HCT116 (cell line): ENCODE results near the gene PC. TPM values are rescaled to one million over a fixed set of nuclear protein-coding genes. Genes with fewer than 3 reads are reported as not detected.

ENCODE experiments used
- ATAC-seq: fragments of 200-7000 bp; cut with Tn5 transposase; 2 replicates; pipeline ENCODE4 v1.9.1; 2020; ENCODE audit warnings: mild to moderate bottlenecking, moderate library complexity
- BruUV-seq: library from RNA; stranded (reverse); fragments of 400-500 nt; replicated peaks from 2 replicates; lab custom pipeline; 2021; lab: Mats Ljungman, UMichigan
- CTCF ChIA-PET: fragments of 300-600 bp; sonication (Branson Sonifier 250); formaldehyde crosslinking; loops from one replicate; lab custom pipeline; 2021; ENCODE audit warnings: antibody characterized with exemption; lab: Charles Lee
- POLR2A ChIA-PET: fragments of 300-600, 350-600 bp; sonication (Branson Sonifier 250); formaldehyde crosslinking; loops from one replicate; lab custom pipeline; 2021; ENCODE audit warnings: antibody characterized with exemption; lab: Charles Lee
- RAD21 ChIA-PET, 2 experiments: fragments of 300-600 bp; sonication (Branson Sonifier 250); formaldehyde crosslinking; loops; one replicate each; lab custom pipeline; 2023; ENCODE audit warnings: low total read pairs in 2 of 2; ENCODE audit not compliant: uncharacterized antibody in 2 of 2, unreplicated experiment in 2 of 2, low non-redundant PET in 1 of 2; lab: Charles Lee
- DNase-seq: peaks from one replicate; pipeline ENCODE4 v3.0.0-alpha.2; 2010; ENCODE audit warnings: low read depth, low spot score
- H2AFZ ChIP-seq: fragments of 200-600 bp; shearing (Covaris generic), sonication (generic); 2 replicates; pipeline ENCODE4 v1.6.1; 2017; ENCODE audit warnings: low read depth, mixed run types, mixed read lengths, antibody characterized with exemption, low read length; ENCODE audit not compliant: poor library complexity, severe bottlenecking
- H3K27ac ChIP-seq: 2 replicates; pipeline ENCODE4 v1.5.1; 2012; ENCODE audit warnings: low read depth, low read length
- H3K27me3 ChIP-seq: fragments of 200-600 bp; sonication (generic); 2 replicates; pipeline ENCODE4 v1.6.1; 2016; ENCODE audit warnings: mixed run types, low read length, mixed read lengths; ENCODE audit not compliant: insufficient read depth
- H3K36me3 ChIP-seq, 2 experiments: fragments of 200-500 bp in 1 of 2; fragments of 200-600 bp in 1 of 2; sonication (Bioruptor generic) in 1 of 2; sonication (generic) in 1 of 2; 2 replicates each; pipeline versions ENCODE4 v1.5.1 to v1.6.1; 2014 to 2016; ENCODE audit warnings: low read length in 2 of 2, inconsistent platforms in 1 of 2, mixed read lengths in 1 of 2, mixed run types in 1 of 2; ENCODE audit not compliant: insufficient read depth in 2 of 2, control insufficient read depth in 1 of 2
- H3K4me1 ChIP-seq, 2 experiments: fragments of 200-600 bp in 1 of 2; sonication (generic) in 1 of 2; 2 replicates each; pipeline versions ENCODE4 v1.5.1 to v1.6.1; 2012 to 2017; ENCODE audit warnings: low read length in 2 of 2, inconsistent platforms in 1 of 2, mild to moderate bottlenecking in 1 of 2, mixed read lengths in 1 of 2, mixed run types in 1 of 2, moderate library complexity in 1 of 2; ENCODE audit not compliant: insufficient read depth in 2 of 2, control insufficient read depth in 1 of 2
- H3K4me2 ChIP-seq: fragments of 200-600 bp; sonication (generic); 2 replicates; pipeline ENCODE4 v1.6.1; 2017; ENCODE audit warnings: mixed run types, low read length, mixed read lengths
- H3K4me3 ChIP-seq, 2 experiments: fragments of 200-600 bp in 1 of 2; sonication (generic) in 1 of 2; replicated peaks in 1 of 2; 2 replicates each; pipeline ENCODE4 v1.5.1; 2011 to 2016; ENCODE audit warnings: low read length in 2 of 2, control low read depth in 1 of 2, low read depth in 1 of 2, mild to moderate bottlenecking in 1 of 2, mixed read lengths in 1 of 2, mixed run types in 1 of 2
- H3K79me2 ChIP-seq: fragments of 200-600 bp; sonication (generic); 2 replicates; pipeline ENCODE4 v1.6.1; 2017; ENCODE audit warnings: mild to moderate bottlenecking, mixed run types, low read length, moderate library complexity, mixed read lengths; ENCODE audit not compliant: insufficient read depth
- H3K9ac ChIP-seq: fragments of 200-600 bp; sonication (generic); 2 replicates; pipeline ENCODE4 v1.6.1; 2016; ENCODE audit warnings: low read length, mixed read lengths
- H3K9me2 ChIP-seq: fragments of 200-600 bp; sonication (generic), shearing (Covaris generic); 2 replicates; pipeline ENCODE4 v1.6.1; 2017; ENCODE audit warnings: mixed run types, mild to moderate bottlenecking, moderate library complexity; ENCODE audit not compliant: insufficient read depth
- H3K9me3 ChIP-seq, 2 experiments: fragments of 200-500 bp in 1 of 2; fragments of 200-600 bp in 1 of 2; sonication (Bioruptor generic) in 1 of 2; sonication (generic) in 1 of 2; 2 replicates each; pipeline ENCODE4 v1.6.1; 2014 to 2017; ENCODE audit warnings: low read length in 2 of 2, mixed read lengths in 2 of 2, inconsistent platforms in 1 of 2, low read depth in 1 of 2, mild to moderate bottlenecking in 1 of 2, mixed run types in 1 of 2, moderate library complexity in 1 of 2; ENCODE audit not compliant: control insufficient read depth in 1 of 2, insufficient read depth in 1 of 2
- H4K20me1 ChIP-seq: fragments of 200-600 bp; sonication (generic), shearing (Covaris generic); 2 replicates; pipeline ENCODE4 v1.6.1; 2017; ENCODE audit warnings: mixed run types, mild to moderate bottlenecking, moderate library complexity; ENCODE audit not compliant: insufficient read depth
- CBX3 ChIP-seq: IDR thresholded peaks from 2 replicates; pipeline ENCODE4 v1.6.1; 2012; ENCODE audit warnings: low read depth
- CEBPB ChIP-seq: IDR thresholded peaks from 2 replicates; pipeline ENCODE4 v1.6.1; 2012; ENCODE audit warnings: low read depth
- EGR1 ChIP-seq: IDR thresholded peaks from 2 replicates; pipeline ENCODE4 v1.6.1; 2012; ENCODE audit warnings: low read depth
- ELF1 ChIP-seq: IDR thresholded peaks from 2 replicates; pipeline ENCODE4 v1.6.1; 2012; ENCODE audit warnings: low read depth, borderline replicate concordance
- EZH2 ChIP-seq: fragments of 200-600 bp; sonication (generic); IDR thresholded peaks from 2 replicates; pipeline ENCODE4 v1.6.1; 2017; ENCODE audit warnings: antibody characterized with exemption, mixed run types
- EZH2phosphoT487 ChIP-seq: fragments of 200-600 bp; IDR thresholded peaks from 2 replicates; pipeline ENCODE4 v1.6.1; 2018; ENCODE audit warnings: antibody characterized with exemption, borderline replicate concordance
- FOSL1 ChIP-seq: IDR thresholded peaks from 2 replicates; pipeline ENCODE4 v1.6.1; 2012; ENCODE audit warnings: low read depth
- JUND ChIP-seq: IDR thresholded peaks from 2 replicates; pipeline ENCODE4 v1.6.1; 2012
- RAD21 ChIP-seq: IDR thresholded peaks from 2 replicates; pipeline ENCODE4 v1.6.1; 2012; ENCODE audit warnings: low read depth, mild to moderate bottlenecking
- SIN3A ChIP-seq: IDR thresholded peaks from 2 replicates; pipeline ENCODE4 v1.6.1; 2012; ENCODE audit warnings: low read depth
- YY1 ChIP-seq: IDR thresholded peaks from 2 replicates; pipeline ENCODE4 v1.6.1; 2011; ENCODE audit warnings: low read length, low read depth, moderate library complexity, mild to moderate bottlenecking; ENCODE audit not compliant: insufficient replicate concordance; ENCODE audit errors: extremely low read depth
- ZNF274 ChIP-seq: fragments of 200-500 bp; sonication (Bioruptor generic); IDR thresholded peaks from 2 replicates; pipeline ENCODE4 v1.6.1; 2014; ENCODE audit warnings: mild to moderate bottlenecking, low read depth, low read length, inconsistent platforms
- intact Hi-C: fragments of 100-400 bp; cut with micrococcal nuclease; formaldehyde crosslinking; loops from 2 replicates; pipeline ENCODE4 v1.10.0; 2022
- total RNA-seq: library from RNA; stranded (reverse); gene quantifications from one replicate; pipeline ENCODE4 v1.2.1, GENCODE V29; 2021; ENCODE audit not compliant: unreplicated experiment
- TF ChIP-seq, protein P1 (sequence below), 3 experiments: fragments of 200-600 bp in 1 of 3; sonication (generic) in 1 of 3; IDR thresholded peaks in 2 of 3; conservative IDR thresholded peaks in 1 of 3; 2 replicates each; pipeline ENCODE4 v1.5.1; 2012 to 2017; ENCODE audit warnings: low read depth in 2 of 3, low read length in 2 of 3, antibody characterized with exemption in 1 of 3, borderline replicate concordance in 1 of 3, control low read depth in 1 of 3, mild to moderate bottlenecking in 1 of 3, mixed read lengths in 1 of 3, mixed run types in 1 of 3, moderate library complexity in 1 of 3; ENCODE audit not compliant: insufficient read depth in 1 of 3

PC gene
- total RNA-seq, 1 experiment from 2014 or later: 24.1 TPM

DNA sequence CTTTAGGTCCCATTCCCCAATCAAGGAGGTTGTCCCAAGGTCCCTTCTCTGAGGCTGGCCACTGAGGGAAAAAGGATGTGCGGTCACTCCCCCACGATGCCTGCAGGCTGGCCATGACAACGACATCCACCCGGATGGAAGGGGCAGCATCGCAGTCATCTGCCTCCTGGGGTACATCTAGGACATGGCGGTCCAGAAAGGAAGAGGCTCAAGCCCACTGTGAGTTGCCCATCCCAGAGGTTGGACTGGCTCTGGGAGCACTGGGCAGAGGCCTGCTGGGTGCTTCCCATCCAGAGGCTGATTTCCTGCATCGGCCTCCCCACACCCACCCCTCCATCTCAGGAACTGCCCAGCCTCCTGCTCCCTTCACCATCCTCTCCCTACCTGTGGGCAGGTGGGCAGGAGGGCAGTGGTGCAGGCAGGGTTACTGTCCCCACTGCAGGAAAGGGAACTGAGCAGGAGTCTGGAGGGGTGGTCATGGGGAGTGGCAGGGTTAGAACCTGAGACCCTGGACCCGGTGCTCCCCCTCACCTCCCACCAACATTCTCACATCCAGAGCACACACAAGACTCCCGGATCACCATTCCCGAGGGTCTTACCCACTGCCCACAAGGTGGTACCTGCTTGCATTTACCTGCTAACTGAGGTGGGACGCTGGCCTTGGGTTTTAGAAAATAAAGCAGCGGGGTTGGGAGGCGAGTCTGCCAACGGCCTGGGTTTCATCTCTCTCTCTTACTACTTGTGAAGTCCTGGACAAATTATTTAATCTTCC is 110.5 kb downstream of the PC start:
- POLR2A ChIA-PET: no interaction called here

More for the DNA sequence above, 110.5 kb downstream of the PC start:
- peaks cover 40% of the 10 kb centered on the region for H3K79me2 ChIP-seq
- no peak for DNase-seq
- H3K9me2 ChIP-seq: no peaks in the 10 kb centered on the region
- H3K27me3 ChIP-seq: no peaks in the 10 kb centered on the region
- H4K20me1 ChIP-seq: peaks cover 3% of the 10 kb centered on the region; the same call in 1 of the 2 replicates
- no peak for ATAC-seq
- CTCF ChIA-PET: no interaction called here
- H3K36me3 ChIP-seq: peaks cover 7 to 21% of the 10 kb centered on the region in 2 experiments
- BruUV-seq: no TSS peak
- intact Hi-C loops: no loop called here
- no peak overlapping the region for H3K9ac ChIP-seq
- no peak for TF ChIP-seq SIN3A
- no peak for TF ChIP-seq EZH2phosphoT487
- TF ChIP-seq ZNF274: no peak
- no peak for TF ChIP-seq ELF1
- no peak for TF ChIP-seq CBX3
- no peak for TF ChIP-seq EGR1
- TF ChIP-seq, protein P1, sequence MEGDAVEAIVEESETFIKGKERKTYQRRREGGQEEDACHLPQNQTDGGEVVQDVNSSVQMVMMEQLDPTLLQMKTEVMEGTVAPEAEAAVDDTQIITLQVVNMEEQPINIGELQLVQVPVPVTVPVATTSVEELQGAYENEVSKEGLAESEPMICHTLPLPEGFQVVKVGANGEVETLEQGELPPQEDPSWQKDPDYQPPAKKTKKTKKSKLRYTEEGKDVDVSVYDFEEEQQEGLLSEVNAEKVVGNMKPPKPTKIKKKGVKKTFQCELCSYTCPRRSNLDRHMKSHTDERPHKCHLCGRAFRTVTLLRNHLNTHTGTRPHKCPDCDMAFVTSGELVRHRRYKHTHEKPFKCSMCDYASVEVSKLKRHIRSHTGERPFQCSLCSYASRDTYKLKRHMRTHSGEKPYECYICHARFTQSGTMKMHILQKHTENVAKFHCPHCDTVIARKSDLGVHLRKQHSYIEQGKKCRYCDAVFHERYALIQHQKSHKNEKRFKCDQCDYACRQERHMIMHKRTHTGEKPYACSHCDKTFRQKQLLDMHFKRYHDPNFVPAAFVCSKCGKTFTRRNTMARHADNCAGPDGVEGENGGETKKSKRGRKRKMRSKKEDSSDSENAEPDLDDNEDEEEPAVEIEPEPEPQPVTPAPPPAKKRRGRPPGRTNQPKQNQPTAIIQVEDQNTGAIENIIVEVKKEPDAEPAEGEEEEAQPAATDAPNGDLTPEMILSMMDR (IDR thresholded peaks at IDR 0.05 in 2 of 3, conservative IDR thresholded peaks at IDR 0.05 in 1 of 3; ENCODE audit: borderline replicate concordance in 1 of 3, insufficient read depth in 1 of 3, low read depth in 2 of 3, low read length in 2 of 3): no peak
- no peak for TF ChIP-seq RAD21
- no peak for TF ChIP-seq FOSL1
- no peak for TF ChIP-seq YY1
- no peak for TF ChIP-seq JUND
- TF ChIP-seq EZH2: no peak
- TF ChIP-seq CEBPB: no peak
- 0 out of 2 replicates have a peak overlapping the region, but pooled peaks have one; percentile 21 for H3K27ac ChIP-seq
- H3K4me1 ChIP-seq: peaks cover 5 to 15% of the 10 kb centered on the region in 2 experiments; a peak in 3 of 4 replicates
- RAD21 ChIA-PET: no interaction called here
- no peaks in the 10 kb centered on the region for H3K9me3 ChIP-seq
- H3K4me2 ChIP-seq: no peak overlapping the region
- no peak overlapping the region for H2AFZ ChIP-seq
- no peak overlapping the region for H3K4me3 ChIP-seq
